Uterus (tissue), 2 donors: ENCODE data around the gene SEC23A.

Source experiments
- POLR2A ChIP-seq, 2 donors: fragments of 450-650 bp; IDR thresholded peaks; one replicate each; pipeline ENCODE4 v1.6.1; 2016; ENCODE audit warnings: antibody characterized with exemption in 2 of 2, mild to moderate bottlenecking in 1 of 2, moderate library complexity in 1 of 2
- TF ChIP-seq, protein P1 (sequence below), 4 experiments: fragments of 200-600 bp in 2 of 4; fragments of 450-650 bp in 2 of 4; sonication (generic) in 2 of 4; IDR thresholded peaks; one replicate each; pipeline ENCODE4 v1.5.1; 2016 to 2019; ENCODE audit warnings: antibody characterized with exemption in 4 of 4, mild to moderate bottlenecking in 2 of 4, moderate library complexity in 1 of 4

DNA sequence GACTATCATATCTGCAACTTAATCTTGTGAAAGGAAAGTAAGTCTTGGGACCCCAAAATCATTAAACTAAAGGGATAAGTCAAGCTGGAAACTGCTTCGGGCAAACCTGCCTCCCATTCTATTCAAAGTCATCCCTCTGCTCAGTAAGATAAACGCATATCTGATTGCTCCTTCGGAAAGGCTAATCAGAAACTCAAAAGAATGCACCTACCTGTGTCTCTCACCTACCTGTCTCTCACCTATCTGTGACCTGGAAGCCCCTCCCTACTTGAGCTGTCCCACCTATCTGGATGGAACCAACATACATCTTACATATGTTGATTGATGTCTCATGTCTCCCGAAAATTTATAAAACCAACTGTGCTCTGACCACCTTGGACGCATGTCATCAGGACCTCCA is 19.9 kb downstream of the SEC23A start:
- TF ChIP-seq, protein P1, sequence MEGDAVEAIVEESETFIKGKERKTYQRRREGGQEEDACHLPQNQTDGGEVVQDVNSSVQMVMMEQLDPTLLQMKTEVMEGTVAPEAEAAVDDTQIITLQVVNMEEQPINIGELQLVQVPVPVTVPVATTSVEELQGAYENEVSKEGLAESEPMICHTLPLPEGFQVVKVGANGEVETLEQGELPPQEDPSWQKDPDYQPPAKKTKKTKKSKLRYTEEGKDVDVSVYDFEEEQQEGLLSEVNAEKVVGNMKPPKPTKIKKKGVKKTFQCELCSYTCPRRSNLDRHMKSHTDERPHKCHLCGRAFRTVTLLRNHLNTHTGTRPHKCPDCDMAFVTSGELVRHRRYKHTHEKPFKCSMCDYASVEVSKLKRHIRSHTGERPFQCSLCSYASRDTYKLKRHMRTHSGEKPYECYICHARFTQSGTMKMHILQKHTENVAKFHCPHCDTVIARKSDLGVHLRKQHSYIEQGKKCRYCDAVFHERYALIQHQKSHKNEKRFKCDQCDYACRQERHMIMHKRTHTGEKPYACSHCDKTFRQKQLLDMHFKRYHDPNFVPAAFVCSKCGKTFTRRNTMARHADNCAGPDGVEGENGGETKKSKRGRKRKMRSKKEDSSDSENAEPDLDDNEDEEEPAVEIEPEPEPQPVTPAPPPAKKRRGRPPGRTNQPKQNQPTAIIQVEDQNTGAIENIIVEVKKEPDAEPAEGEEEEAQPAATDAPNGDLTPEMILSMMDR (IDR thresholded peaks at IDR 0.05): no peak
- TF ChIP-seq POLR2A (IDR thresholded peaks at IDR 0.05): no peak
